HepG2 (cell line): Measurements from ENCODE around the gene DIPK1A. TPM values are rescaled to one million over a fixed set of nuclear protein-coding genes. Genes with fewer than 3 reads are reported as not detected.
A peak's percentile ranks its signal among the peaks of the same experiment; 100 is the strongest.

Source experiments
- ARNT ChIP-seq: fragments of 450-650 bp; IDR thresholded peaks from 2 replicates; pipeline ENCODE4 v1.6.1; 2017
- BRF2 ChIP-seq: sonication (generic); formaldehyde crosslinking; IDR thresholded peaks from 2 replicates; pipeline ENCODE4 v1.8.1; 2022; ENCODE audit warnings: mild to moderate bottlenecking, missing genetic modification reagents
- ELF4 ChIP-seq: sonication (generic); formaldehyde crosslinking; IDR thresholded peaks from 2 replicates; pipeline ENCODE4 v1.5.0; 2020; ENCODE audit warnings: missing genetic modification reagents, mild to moderate bottlenecking, moderate library complexity, borderline replicate concordance
- HIC2 ChIP-seq: sonication (generic); formaldehyde crosslinking; IDR thresholded peaks from 2 replicates; pipeline ENCODE4 v1.9.0; 2022; ENCODE audit warnings: low read depth, missing genetic modification reagents
- HMGA1 ChIP-seq: sonication (generic); formaldehyde crosslinking; conservative IDR thresholded peaks from 2 replicates; pipeline ENCODE4 v1.4.0; 2020; ENCODE audit warnings: missing genetic modification reagents
- ISX ChIP-seq: sonication (generic); formaldehyde crosslinking; conservative IDR thresholded peaks from 2 replicates; pipeline ENCODE4 v1.5.0; 2020; ENCODE audit warnings: missing genetic modification reagents
- MAFG ChIP-seq: sonication (generic); formaldehyde crosslinking; IDR thresholded peaks from 2 replicates; pipeline ENCODE4 v1.5.1; 2020; ENCODE audit warnings: mild to moderate bottlenecking, missing genetic modification reagents
- MAZ ChIP-seq, 2 experiments: sonication (generic) in 1 of 2; formaldehyde crosslinking in 1 of 2; IDR thresholded peaks; 2 replicates each; pipeline versions ENCODE4 v1.5.0 to v1.6.1; 2012 to 2020; ENCODE audit warnings: low read depth in 2 of 2, mild to moderate bottlenecking in 2 of 2, borderline replicate concordance in 1 of 2, improper control_type of control experiment in 1 of 2, low read length in 1 of 2, missing genetic modification reagents in 1 of 2, moderate library complexity in 1 of 2
- MIER2 ChIP-seq: IDR thresholded peaks from 2 replicates; pipeline ENCODE4 v1.6.1; 2016; ENCODE audit warnings: missing biosample characterization, missing genetic modification reagents
- MTF2 ChIP-seq: sonication (generic); formaldehyde crosslinking; IDR thresholded peaks from 2 replicates; pipeline ENCODE4 v1.5.0; 2020; ENCODE audit warnings: missing genetic modification reagents, borderline replicate concordance
- MXD3 ChIP-seq: IDR thresholded peaks from 2 replicates; pipeline ENCODE4 v1.6.1; 2016; ENCODE audit warnings: mild to moderate bottlenecking, missing biosample characterization, missing genetic modification reagents
- POLR2G ChIP-seq: fragments of 200-400 bp; formaldehyde crosslinking; IDR thresholded peaks from 2 replicates; pipeline ENCODE4 v1.6.1; 2018; ENCODE audit warnings: mild to moderate bottlenecking, low read depth, low read length, moderate library complexity
- RFXAP ChIP-seq: sonication (generic); formaldehyde crosslinking; IDR thresholded peaks from 2 replicates; pipeline ENCODE4 v1.4.0; 2020; ENCODE audit warnings: missing genetic modification reagents, borderline replicate concordance
- SMARCC2 ChIP-seq: fragments of 450-650 bp; IDR thresholded peaks from 2 replicates; pipeline ENCODE4 v1.6.1; 2017; ENCODE audit warnings: antibody characterized with exemption, mild to moderate bottlenecking
- SP2 ChIP-seq: sonication (generic); formaldehyde crosslinking; IDR thresholded peaks from 2 replicates; pipeline ENCODE4 v1.5.1; 2020; ENCODE audit warnings: mild to moderate bottlenecking, missing genetic modification reagents
- SPEN ChIP-seq: sonication (generic); formaldehyde crosslinking; IDR thresholded peaks from 2 replicates; pipeline ENCODE4 v1.5.1; 2020; ENCODE audit warnings: low read depth, mild to moderate bottlenecking, missing genetic modification reagents
- STAG1 ChIP-seq: sonication (generic); formaldehyde crosslinking; IDR thresholded peaks from 2 replicates; pipeline ENCODE4 v1.4.0; 2020; ENCODE audit warnings: missing genetic modification reagents
- TBP ChIP-seq: sonication (generic); formaldehyde crosslinking; IDR thresholded peaks from 2 replicates; pipeline ENCODE4 v1.5.0; 2020; ENCODE audit warnings: missing genetic modification reagents
- TBX3 ChIP-seq: fragments of 450-650 bp; IDR thresholded peaks from 2 replicates; pipeline ENCODE4 v1.6.1; 2017; ENCODE audit warnings: antibody characterized with exemption, mild to moderate bottlenecking, inconsistent platforms, borderline replicate concordance
- TFAP4 ChIP-seq: sonication (generic); IDR thresholded peaks from 2 replicates; pipeline ENCODE4 v1.6.1; 2016; ENCODE audit warnings: low read depth, borderline replicate concordance
- ZBTB8A ChIP-seq: sonication (generic); formaldehyde crosslinking; IDR thresholded peaks from 2 replicates; pipeline ENCODE4 v1.4.0; 2020; ENCODE audit warnings: mild to moderate bottlenecking, low read depth, missing genetic modification reagents, borderline replicate concordance
- ZNF44 ChIP-seq: sonication (generic); formaldehyde crosslinking; IDR thresholded peaks from 2 replicates; pipeline ENCODE4 v1.5.1; 2020; ENCODE audit warnings: mild to moderate bottlenecking, missing genetic modification reagents
- ZNF441 ChIP-seq: sonication (generic); formaldehyde crosslinking; IDR thresholded peaks from 2 replicates; pipeline ENCODE4 v1.7.0; 2021; ENCODE audit warnings: missing genetic modification reagents, borderline replicate concordance
- ZNF883 ChIP-seq: sonication (generic); formaldehyde crosslinking; IDR thresholded peaks from 2 replicates; pipeline ENCODE4 v1.5.1; 2020; ENCODE audit warnings: mild to moderate bottlenecking, missing genetic modification reagents; ENCODE audit errors: not compliant biosample characterization
- ZSCAN12 ChIP-seq: sonication (generic); formaldehyde crosslinking; IDR thresholded peaks from 2 replicates; pipeline ENCODE4 v1.9.0; 2021; ENCODE audit warnings: mild to moderate bottlenecking, missing genetic modification reagents
- polyA plus RNA-seq, 8 experiments: library from polyadenylated mRNA; depleted of rRNA in 3 of 8; stranded (reverse) in 7 of 8; unstranded in 1 of 8; fragments of >200 nt; fragmentation: Illumina TruSeq in 4 of 8; extraction: Trizol in 4 of 8; gene quantifications; 2 replicates each; pipeline versions ENCODE4 v1.2.1 to v1.2.3, GENCODE V29; 2011 to 2016; ENCODE audit warnings: low read depth in 4 of 8, missing spikeins in 1 of 8, mixed read lengths in 1 of 8; ENCODE audit not compliant: insufficient read depth in 1 of 8
- total RNA-seq, 5 experiments: library from RNA; depleted of rRNA; stranded (reverse); fragments of >200 nt; fragmentation: Illumina TruSeq; extraction: Trizol; gene quantifications; 2 replicates each; pipeline ENCODE4 v1.2.3, GENCODE V29; 2016; ENCODE audit warnings: low read depth in 1 of 5

DIPK1A gene
- total and polyA plus RNA-seq, 2 of the 13 experiments (the other 11 are each of a cell fraction or from before 2014, with no cell fraction given) = 8.4 TPM

GRCh38 chr1:92831762-92832536, 129.3 kb downstream of the DIPK1A start, which contains the start of gene RPL5 (continued):
- TF ChIP-seq TFAP4 (no peak), ZNF883 (peak; percentile 98), POLR2G (peak; percentile 100), ISX (CRISPR knock-in tag) (no peak; the same call in 1 of the 2 replicates), ELF4 (no peak), MTF2 (CRISPR knock-in tag) (no peak), SPEN (CRISPR knock-in tag) (peak; percentile 100), STAG1 (CRISPR knock-in tag) (peak; percentile 25), ZSCAN12 (CRISPR knock-in tag) (0 out of 2 replicates have a peak, but pooled peaks have one; percentile 52), MAZ (IDR thresholded peaks at IDR 0.05; ENCODE audit: borderline replicate concordance, low read depth, low read length) (peak; percentile 63; the same call in 1 of the 2 replicates), MAZ (CRISPR knock-in tag; IDR thresholded peaks at IDR 0.05; ENCODE audit: low read depth) (peak; percentile 87), MXD3 (CRISPR knock-in tag) (peak; percentile 89), TBX3 (peak; percentile 69; the same call in 1 of the 2 replicates), BRF2 (CRISPR knock-in tag) (0 out of 2 replicates have a peak, but pooled peaks have one; percentile 70), HMGA1 (CRISPR knock-in tag) (no peak), MIER2 (CRISPR knock-in tag) (no peak), SP2 (peak; percentile 49), ZNF441 (CRISPR knock-in tag) (peak; percentile 70), HIC2 (CRISPR knock-in tag) (no peak), ZNF44 (0 out of 2 replicates have a peak, but pooled peaks have one; percentile 78), SMARCC2 (no peak), ZBTB8A (CRISPR knock-in tag) (peak; percentile 83; the same call in 1 of the 2 replicates), RFXAP (peak; percentile 94), ARNT (no peak), MAFG (CRISPR knock-in tag) (no peak), TBP (no peak)
